Measurements from ENCODE around the gene CIAO2B.

The CIAO2B gene

GRCh38 chr16:66927918-66928649 is 6.1 kb downstream of the CIAO2B start:
- Histone ChIP-seq H3K4me3 (ENCODE audit: low read depth in 1 of 2, low read length in 1 of 2) (no peak overlapping the region), H3K27me3 (peaks cover 48% of the 10 kb centered on the region), H3K9me3 (no peaks in the 10 kb centered on the region), H3K27ac (no peak overlapping the region), H3K4me1 (ENCODE audit: control insufficient read depth in 1 of 2, insufficient read depth in 1 of 2, low read depth in 1 of 2, low read length in 1 of 2) (peaks cover under 1 to 11% of the 10 kb centered on the region in 2 experiments), H3K36me3 (peaks cover 10% of the 10 kb centered on the region)
- no peak for TF ChIP-seq CTCF (IDR thresholded peaks at IDR 0.05)

DNA sequence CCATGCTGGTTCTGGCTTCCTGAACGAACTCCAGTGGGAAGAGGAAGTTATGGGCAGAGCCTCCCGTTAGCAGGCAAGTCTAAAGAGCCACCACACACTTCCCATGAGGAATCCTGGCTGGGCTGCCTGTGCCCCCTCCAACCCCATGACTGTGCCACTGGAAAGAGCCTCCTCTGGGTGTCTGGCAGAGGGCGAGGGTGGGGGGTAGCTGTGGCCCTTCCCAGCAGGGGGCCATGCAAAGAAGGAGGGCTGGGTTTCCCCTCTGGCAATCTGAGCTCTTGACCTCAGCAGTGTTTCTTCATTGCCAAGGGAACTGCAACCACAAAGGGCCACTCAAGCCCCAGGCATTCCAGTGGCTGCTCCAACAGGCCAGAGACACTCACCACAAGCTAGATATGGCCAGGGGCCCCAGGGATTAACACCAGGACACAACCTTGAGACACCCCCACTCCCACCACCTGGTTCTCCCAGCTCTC is 7.2 kb downstream of the CIAO2B start:
- Histone ChIP-seq H3K9me3 (no peaks in the 10 kb centered on the region), H3K27ac (no peak overlapping the region)

GRCh38 chr16:66926171-66926947 is 7.8 kb downstream of the CIAO2B start:
- H3K36me3 ChIP-seq: no peaks in the 10 kb centered on the region
- no peak overlapping the region for H3K4me3 ChIP-seq (ENCODE audit: low read depth in 1 of 2, low read length in 1 of 2)
- no peak for TF ChIP-seq CTCF (IDR thresholded peaks at IDR 0.05)
- no peaks in the 10 kb centered on the region for H3K9me3 ChIP-seq
- H3K4me1 ChIP-seq (ENCODE audit: control insufficient read depth in 1 of 2, insufficient read depth in 1 of 2, low read depth in 1 of 2, low read length in 1 of 2): peaks cover 0 to 10% of the 10 kb centered on the region in 2 experiments
- H3K27ac ChIP-seq: no peak overlapping the region
- peaks cover 65% of the 10 kb centered on the region for H3K27me3 ChIP-seq

More for the DNA sequence above, 7.2 kb downstream of the CIAO2B start:
- peaks cover 59% of the 10 kb centered on the region for H3K27me3 ChIP-seq
- peaks cover 3% of the 10 kb centered on the region for H3K36me3 ChIP-seq
- H3K4me3 ChIP-seq (ENCODE audit: low read depth in 1 of 2, low read length in 1 of 2): no peak overlapping the region
- H3K4me1 ChIP-seq (ENCODE audit: control insufficient read depth in 1 of 2, insufficient read depth in 1 of 2, low read depth in 1 of 2, low read length in 1 of 2): peaks cover 0 to 10% of the 10 kb centered on the region in 2 experiments
- no peak for TF ChIP-seq CTCF (IDR thresholded peaks at IDR 0.05)

- no peak within 1 kb of the TSS for H3K27ac ChIP-seq
- peaks cover 75% of the 10 kb centered on the region for H3K27me3 ChIP-seq
- no peak for TF ChIP-seq CTCF (IDR thresholded peaks at IDR 0.05)
- no peaks in the 10 kb centered on the region for H3K9me3 ChIP-seq
- H3K4me1 ChIP-seq (ENCODE audit: control insufficient read depth in 1 of 2, insufficient read depth in 1 of 2, low read depth in 1 of 2, low read length in 1 of 2): peaks cover 0 to 10% of the 10 kb centered on the region in 2 experiments
- H3K36me3 ChIP-seq: no peaks in the 10 kb centered on the region
- H3K4me3 ChIP-seq (ENCODE audit: low read depth in 1 of 2, low read length in 1 of 2): peak within 1 kb of the TSS; percentile 17 to 36
These were observed 8.8 kb downstream of the CIAO2B start, which contains the start of gene RRAD for GRCh38 chr16:66925322-66925840. TSS of gene RRAD (minus strand) at chr16:66925535. CDS start at chr16:66925179, 356 bp downstream.

DNA sequence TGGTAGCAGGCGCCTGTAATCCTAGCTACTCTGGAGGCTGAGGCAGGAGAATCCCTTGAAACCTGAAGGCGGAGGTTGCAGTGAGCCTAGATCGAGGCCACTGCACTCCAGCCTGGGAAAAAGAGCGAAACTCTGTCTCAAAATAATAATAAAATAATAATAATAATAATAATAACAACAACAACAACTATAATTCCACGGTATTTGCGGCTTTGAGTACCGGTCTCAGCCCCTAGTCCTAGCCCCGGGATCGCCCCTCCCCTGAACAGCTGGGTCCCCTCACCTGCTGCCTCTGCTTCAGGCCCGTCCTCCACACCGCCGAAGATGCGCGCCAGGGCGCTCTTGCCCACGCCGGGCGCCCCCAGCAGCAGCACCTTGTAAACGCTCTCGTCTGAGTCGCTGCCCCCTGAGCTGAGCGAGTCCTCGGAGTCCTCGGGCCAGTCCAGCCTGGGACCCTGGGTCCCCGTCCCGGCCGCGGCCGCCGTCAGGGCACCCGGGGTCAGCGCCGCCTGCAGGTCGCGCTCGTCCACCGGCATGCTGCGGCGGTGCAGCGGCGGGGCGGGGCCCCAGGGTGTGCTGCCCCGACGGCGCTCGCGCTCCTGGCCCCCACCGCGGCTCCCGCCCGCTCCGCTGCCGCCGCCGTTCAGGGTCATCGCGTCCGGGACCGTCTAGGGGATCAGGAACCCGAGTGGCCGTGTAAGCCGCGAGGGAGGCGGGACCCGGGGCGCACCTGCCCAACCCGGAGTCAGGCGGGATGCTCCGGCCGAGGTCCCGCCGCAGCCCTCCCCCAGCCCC is 9.5 kb downstream of the CIAO2B start:
- Histone ChIP-seq H3K9me3 (no peaks in the 10 kb centered on the region), H3K36me3 (no peaks in the 10 kb centered on the region), H3K4me1 (ENCODE audit: control insufficient read depth in 1 of 2, insufficient read depth in 1 of 2, low read depth in 1 of 2, low read length in 1 of 2) (peaks cover 0 to 10% of the 10 kb centered on the region in 2 experiments), H3K27me3 (peaks cover 82% of the 10 kb centered on the region), H3K27ac (no peak overlapping the region), H3K4me3 (ENCODE audit: low read depth in 1 of 2, low read length in 1 of 2) (peak overlapping the region; percentile 17 to 36)
- no peak for TF ChIP-seq CTCF (IDR thresholded peaks at IDR 0.05)
